OCI-LY3 (cell line): ENCODE measurements around the gene ZNF831.

Experiments used
- H2AFZ ChIP-seq: fragments of 200-600, 300-600 bp; shearing (Covaris generic); 2 replicates; pipeline ENCODE4 v1.6.0; 2014; ENCODE audit warnings: antibody characterized with exemption, low read depth, low read length
- H3K27ac ChIP-seq: fragments of 200-600, 300-600 bp; sonication (generic); 2 replicates; pipeline ENCODE4 v1.5.1; 2014; ENCODE audit warnings: mild to moderate bottlenecking, low read length, moderate library complexity, mixed read lengths
- H3K27me3 ChIP-seq: fragments of 200-600, 300-600 bp; sonication (generic); 2 replicates; pipeline ENCODE4 v1.6.1; 2014; ENCODE audit warnings: low read depth, low read length, mixed read lengths
- H3K36me3 ChIP-seq: fragments of 200-600, 300-600 bp; sonication (generic); replicated peaks from 2 replicates; pipeline ENCODE3; 2014; ENCODE audit warnings: low read depth, low read length, mixed read lengths
- H3K4me1 ChIP-seq: fragments of 300-600, 200-600 bp; sonication (generic); 2 replicates; pipeline ENCODE4 v1.6.1; 2014; ENCODE audit warnings: low read length, mixed read lengths
- H3K4me2 ChIP-seq: fragments of 200-600, 300-600 bp; sonication (generic); 2 replicates; pipeline ENCODE4 v1.6.1; 2014; ENCODE audit warnings: low read length, mixed read lengths
- H3K4me3 ChIP-seq: fragments of 300-600, 200-600 bp; sonication (generic); 2 replicates; pipeline ENCODE4 v1.5.1; 2014; ENCODE audit warnings: antibody characterized with exemption, mild to moderate bottlenecking, low read length, moderate library complexity
- H3K79me2 ChIP-seq: fragments of 300-600, 200-600 bp; shearing (Covaris generic); 2 replicates; pipeline ENCODE4 v1.6.1; 2014; ENCODE audit warnings: mild to moderate bottlenecking, low read length, mixed read lengths
- H3K9ac ChIP-seq: fragments of 300-600, 200-600 bp; shearing (Covaris generic); 2 replicates; pipeline ENCODE4 v1.6.0; 2014; ENCODE audit warnings: mild to moderate bottlenecking, low read length, moderate library complexity
- H3K9me3 ChIP-seq: fragments of 200-600, 300-600 bp; shearing (Covaris generic); 2 replicates; pipeline ENCODE4 v1.6.1; 2014; ENCODE audit warnings: low read length, mixed read lengths; ENCODE audit not compliant: insufficient read depth
- H4K20me1 ChIP-seq: fragments of 200-600, 300-600 bp; sonication (generic); 2 replicates; pipeline ENCODE4 v1.6.1; 2016; ENCODE audit warnings: low read length, mixed read lengths; ENCODE audit not compliant: insufficient read depth
- CTCF ChIP-seq: fragments of 200-600, 300-600 bp; sonication (generic); IDR thresholded peaks from 2 replicates; pipeline ENCODE4 v1.5.1; 2014; ENCODE audit warnings: antibody characterized with exemption, low read length, low read depth
- EZH2phosphoT487 ChIP-seq: fragments of 200-600 bp; shearing (Covaris generic); IDR thresholded peaks from 2 replicates; pipeline ENCODE4 v1.6.1; 2018; ENCODE audit warnings: antibody characterized with exemption, mixed run types, low read depth

ZNF831 gene

GRCh38 chr20:59127839-59128238, 35.8 kb upstream of the ZNF831 start:
- Histone ChIP-seq H3K4me2 (no peak overlapping the region), H3K9me3 (no peaks in the 10 kb centered on the region), H4K20me1 (no peaks in the 10 kb centered on the region), H3K4me3 (no peak overlapping the region), H3K4me1 (peaks cover 14% of the 10 kb centered on the region), H3K36me3 (no peaks in the 10 kb centered on the region), H3K79me2 (no peaks in the 10 kb centered on the region), H3K27ac (no peak overlapping the region), H3K27me3 (0 out of 2 replicates have a peak, but pooled peaks cover 12% of the 10 kb centered on the region), H2AFZ (no peak overlapping the region), H3K9ac (no peak overlapping the region)
- TF ChIP-seq CTCF (no peak), EZH2phosphoT487 (no peak)

- no peaks in the 10 kb centered on the region for H3K9me3 ChIP-seq
- peaks cover 36% of the 10 kb centered on the region for H3K27me3 ChIP-seq
- TF ChIP-seq CTCF (no peak), EZH2phosphoT487 (no peak)
Observed at GRCh38 chr20:59131551-59132285, 31.9 kb upstream of the ZNF831 start.

GRCh38 chr20:59134182-59134581, 29.4 kb upstream of the ZNF831 start:
- H3K9me3 ChIP-seq = no peaks in the 10 kb centered on the region
- peaks cover 54% of the 10 kb centered on the region for H3K27me3 ChIP-seq
- no peaks in the 10 kb centered on the region for H3K79me2 ChIP-seq
- no peak overlapping the region for H3K27ac ChIP-seq
- H3K4me2 ChIP-seq = no peak overlapping the region
- no peak overlapping the region for H3K4me3 ChIP-seq
- no peaks in the 10 kb centered on the region for H4K20me1 ChIP-seq
- H2AFZ ChIP-seq = no peak overlapping the region
- H3K9ac ChIP-seq = no peak overlapping the region
- H3K4me1 ChIP-seq = no peaks in the 10 kb centered on the region
- no peak for TF ChIP-seq CTCF
- no peak for TF ChIP-seq EZH2phosphoT487
- no peaks in the 10 kb centered on the region for H3K36me3 ChIP-seq

More at GRCh38 chr20:59131551-59132285, 31.9 kb upstream of the ZNF831 start:
- Histone ChIP-seq H3K4me3 (no peak overlapping the region), H3K4me1 (peaks cover 2% of the 10 kb centered on the region; the same call in 1 of the 2 replicates), H3K79me2 (no peaks in the 10 kb centered on the region), H3K36me3 (no peaks in the 10 kb centered on the region), H4K20me1 (no peaks in the 10 kb centered on the region), H3K27ac (no peak overlapping the region), H3K9ac (no peak overlapping the region), H3K4me2 (no peak overlapping the region), H2AFZ (no peak overlapping the region)

- no peaks in the 10 kb centered on the region for H3K36me3 ChIP-seq
- H2AFZ ChIP-seq = no peak overlapping the region
- TF ChIP-seq CTCF = no peak
- TF ChIP-seq EZH2phosphoT487 = no peak
- H4K20me1 ChIP-seq = no peaks in the 10 kb centered on the region
- no peaks in the 10 kb centered on the region for H3K4me1 ChIP-seq
- peaks cover 54% of the 10 kb centered on the region for H3K27me3 ChIP-seq
- no peak overlapping the region for H3K4me3 ChIP-seq
- H3K9ac ChIP-seq = no peak overlapping the region
- H3K9me3 ChIP-seq = no peaks in the 10 kb centered on the region
- H3K4me2 ChIP-seq = no peak overlapping the region
- H3K79me2 ChIP-seq = no peaks in the 10 kb centered on the region
- H3K27ac ChIP-seq = no peak overlapping the region
Observed at GRCh38 chr20:59135093-59135492, 28.5 kb upstream of the ZNF831 start.
